Ascending aorta (tissue), 2 donors: Measurements from ENCODE around the gene PAFAH1B1. TPM values are rescaled to one million over a fixed set of nuclear protein-coding genes. Genes with fewer than 3 reads are reported as not detected.

Experiments used
- DNase-seq, 2 donors: peaks; one replicate each; pipeline ENCODE4 v3.0.0-alpha.2; 2019; ENCODE audit warnings: low spot score in 2 of 2
- H3K27ac ChIP-seq, 2 donors: fragments of 200-600 bp; sonication (generic); one replicate each; pipeline ENCODE4 v1.5.1; 2016 to 2017; ENCODE audit warnings: mild to moderate bottlenecking in 1 of 2
- H3K27me3 ChIP-seq: fragments of 200-600 bp; sonication (generic); one replicate; pipeline ENCODE4 v1.5.1; 2017
- H3K36me3 ChIP-seq, 2 donors: fragments of 200-600 bp; sonication (generic); one replicate each; pipeline ENCODE4 v1.5.1; 2016
- H3K4me1 ChIP-seq, 2 donors: fragments of 200-600 bp; sonication (generic); one replicate each; pipeline ENCODE4 v1.5.1; 2016 to 2017; ENCODE audit warnings: mild to moderate bottlenecking in 1 of 2
- H3K4me3 ChIP-seq, 2 donors: fragments of 200-600 bp; sonication (generic); one replicate each; pipeline ENCODE4 v1.5.1; 2016 to 2017; ENCODE audit warnings: mild to moderate bottlenecking in 1 of 2
- H3K9me3 ChIP-seq, 2 donors: fragments of 200-600 bp; sonication (generic); one replicate each; pipeline ENCODE4 v1.5.1; 2016
- intact Hi-C: fragments of 100-400 bp; cut with DNase I; formaldehyde crosslinking; loops from one replicate; pipeline ENCODE4 v1.15.1; 2023
- total RNA-seq: library from RNA; depleted of rRNA; stranded (reverse); fragments of >200 nt; gene quantifications from one replicate; pipeline ENCODE4 v1.1.0, GENCODE V29; 2016
- TF ChIP-seq, protein P1 (sequence below), 3 experiments: fragments of 200-600 bp in 2 of 3; fragments of 450-650 bp in 1 of 3; sonication (generic) in 2 of 3; IDR thresholded peaks; one replicate each; pipeline ENCODE4 v1.5.1; 2016 to 2019; ENCODE audit warnings: antibody characterized with exemption in 3 of 3, mild to moderate bottlenecking in 1 of 3, moderate library complexity in 1 of 3

PAFAH1B1 gene
- total RNA-seq, 1 donor from 2014 or later, result 29.6 TPM

DNA sequence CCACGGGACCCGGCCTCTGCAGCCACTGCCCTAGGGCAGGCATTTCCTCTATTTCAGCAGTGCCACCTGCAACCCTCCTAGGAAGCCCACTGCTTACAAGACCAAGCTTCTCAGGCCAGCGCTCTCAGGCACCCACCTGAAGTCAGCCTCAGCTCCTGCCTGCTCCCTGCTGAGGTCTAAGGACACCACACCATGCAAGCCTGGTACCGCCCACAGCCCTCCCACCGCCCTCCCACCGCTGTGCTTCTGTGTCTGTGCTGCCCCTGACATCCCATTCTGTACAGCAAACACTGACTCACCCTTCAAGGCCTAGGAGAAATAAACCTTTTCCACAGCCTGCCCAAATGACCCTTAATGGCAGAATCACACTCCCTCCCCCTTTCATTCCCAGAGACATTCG lies 111.8 kb downstream of the PAFAH1B1 start:
- Histone ChIP-seq H3K9me3 (no peaks in the 10 kb centered on the region), H3K4me3 (no peak overlapping the region), H3K4me1 (peaks cover 17 to 34% of the 10 kb centered on the region in 2 donors), H3K27ac (no peak overlapping the region), H3K27me3 (no peaks in the 10 kb centered on the region), H3K36me3 (peaks cover 36 to 41% of the 10 kb centered on the region in 2 donors)
- no peak for DNase-seq
- intact Hi-C loops, result no loop called here
- TF ChIP-seq, protein P1, sequence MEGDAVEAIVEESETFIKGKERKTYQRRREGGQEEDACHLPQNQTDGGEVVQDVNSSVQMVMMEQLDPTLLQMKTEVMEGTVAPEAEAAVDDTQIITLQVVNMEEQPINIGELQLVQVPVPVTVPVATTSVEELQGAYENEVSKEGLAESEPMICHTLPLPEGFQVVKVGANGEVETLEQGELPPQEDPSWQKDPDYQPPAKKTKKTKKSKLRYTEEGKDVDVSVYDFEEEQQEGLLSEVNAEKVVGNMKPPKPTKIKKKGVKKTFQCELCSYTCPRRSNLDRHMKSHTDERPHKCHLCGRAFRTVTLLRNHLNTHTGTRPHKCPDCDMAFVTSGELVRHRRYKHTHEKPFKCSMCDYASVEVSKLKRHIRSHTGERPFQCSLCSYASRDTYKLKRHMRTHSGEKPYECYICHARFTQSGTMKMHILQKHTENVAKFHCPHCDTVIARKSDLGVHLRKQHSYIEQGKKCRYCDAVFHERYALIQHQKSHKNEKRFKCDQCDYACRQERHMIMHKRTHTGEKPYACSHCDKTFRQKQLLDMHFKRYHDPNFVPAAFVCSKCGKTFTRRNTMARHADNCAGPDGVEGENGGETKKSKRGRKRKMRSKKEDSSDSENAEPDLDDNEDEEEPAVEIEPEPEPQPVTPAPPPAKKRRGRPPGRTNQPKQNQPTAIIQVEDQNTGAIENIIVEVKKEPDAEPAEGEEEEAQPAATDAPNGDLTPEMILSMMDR (IDR thresholded peaks at IDR 0.05), result no peak

DNA sequence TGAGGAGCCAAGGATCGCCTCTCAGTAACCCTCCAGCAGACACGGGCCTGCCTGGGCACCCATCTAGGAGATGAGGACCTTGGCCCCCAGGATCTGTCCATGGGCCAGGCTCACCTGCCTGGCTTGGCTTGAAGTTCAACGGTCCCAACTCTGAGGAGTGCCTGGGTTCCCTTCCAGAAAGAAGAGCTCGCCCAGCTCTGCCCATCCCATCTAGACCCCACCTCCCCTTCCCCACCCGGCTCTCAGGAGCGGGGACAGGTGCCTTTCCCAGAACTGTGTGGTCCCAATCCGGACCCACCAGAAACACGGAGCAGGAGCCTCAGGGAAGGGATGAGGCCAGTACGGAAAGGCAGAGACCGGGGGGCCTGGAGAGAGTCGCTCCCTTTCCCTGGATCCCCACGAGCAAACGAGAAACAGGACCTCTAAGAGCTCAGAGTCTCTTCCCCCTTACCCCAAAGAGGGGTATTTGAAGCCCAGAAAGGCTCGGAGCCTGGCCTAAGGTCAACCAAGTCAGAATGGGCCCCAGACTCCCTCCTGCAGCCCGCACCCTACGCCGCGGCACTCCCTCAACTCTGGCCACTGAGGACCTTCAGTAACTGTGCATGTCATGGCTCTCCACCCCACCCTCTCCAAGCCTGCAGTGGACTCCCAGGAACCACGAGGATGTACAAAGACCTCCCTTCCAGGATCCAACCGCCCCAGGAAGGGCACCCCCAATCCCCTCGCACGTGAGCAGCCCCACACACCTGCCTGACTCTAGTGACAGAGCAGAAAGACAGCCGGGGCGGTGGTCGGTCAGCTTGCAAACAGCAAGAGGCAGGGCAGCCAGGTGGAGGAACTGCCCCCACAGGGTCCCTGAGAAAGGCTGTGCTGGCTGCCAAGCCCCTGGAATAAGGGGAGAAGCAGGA lies 112.7 kb downstream of the PAFAH1B1 start:
- no peak for DNase-seq
- Histone ChIP-seq H3K27ac (no peak overlapping the region), H3K4me3 (no peak overlapping the region)

DNA sequence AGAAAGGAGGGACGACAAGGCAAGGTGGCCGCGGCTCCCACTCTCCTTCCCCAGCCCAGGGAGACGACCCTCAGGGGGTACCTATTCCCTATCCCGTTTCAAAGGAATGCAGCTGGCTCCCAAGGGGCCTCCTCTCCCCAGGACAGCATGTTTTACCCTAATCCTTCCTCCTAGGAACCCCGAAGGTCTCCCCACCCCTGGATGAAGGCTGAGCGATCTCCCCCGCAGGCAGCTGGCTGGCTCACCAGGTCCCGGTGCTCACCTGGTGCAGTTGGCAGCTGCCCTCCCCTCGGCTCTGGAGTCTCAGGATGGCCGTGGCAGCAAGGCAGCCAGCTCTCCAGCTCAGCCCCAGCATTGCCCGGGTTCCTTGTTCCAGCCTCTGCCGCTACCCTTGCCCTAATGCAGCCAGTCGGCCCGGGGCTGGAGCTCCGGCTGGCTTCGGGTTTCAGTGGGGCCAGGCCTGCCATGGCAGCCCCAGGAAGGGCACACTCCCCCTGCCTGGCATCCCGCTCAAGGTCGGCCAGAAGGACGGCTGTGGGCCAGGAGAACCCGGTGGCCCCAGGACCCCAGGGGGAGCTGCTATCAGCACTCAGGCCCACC lies 113.6 kb downstream of the PAFAH1B1 start:
- Histone ChIP-seq H3K36me3 (peaks cover 18 to 23% of the 10 kb centered on the region in 2 donors), H3K4me1 (peaks cover 19 to 40% of the 10 kb centered on the region in 2 donors), H3K9me3 (no peaks in the 10 kb centered on the region), H3K27ac (peak overlapping the region; percentile 64 to 71), H3K4me3 (peak overlapping the region in 1 of 2 donors; percentile 40), H3K27me3 (no peaks in the 10 kb centered on the region)
- intact Hi-C loops, result no loop called here
- no peak for DNase-seq
- TF ChIP-seq, protein P1 (IDR thresholded peaks at IDR 0.05), result no peak

More for the DNA sequence above, 112.7 kb downstream of the PAFAH1B1 start:
- peaks cover 27 to 32% of the 10 kb centered on the region in 2 donors for H3K36me3 ChIP-seq
- intact Hi-C loops, result no loop called here
- peaks cover 19 to 40% of the 10 kb centered on the region in 2 donors for H3K4me1 ChIP-seq
- H3K27me3 ChIP-seq, result no peaks in the 10 kb centered on the region
- TF ChIP-seq, protein P1 (IDR thresholded peaks at IDR 0.05), result no peak
- no peaks in the 10 kb centered on the region for H3K9me3 ChIP-seq

DNA sequence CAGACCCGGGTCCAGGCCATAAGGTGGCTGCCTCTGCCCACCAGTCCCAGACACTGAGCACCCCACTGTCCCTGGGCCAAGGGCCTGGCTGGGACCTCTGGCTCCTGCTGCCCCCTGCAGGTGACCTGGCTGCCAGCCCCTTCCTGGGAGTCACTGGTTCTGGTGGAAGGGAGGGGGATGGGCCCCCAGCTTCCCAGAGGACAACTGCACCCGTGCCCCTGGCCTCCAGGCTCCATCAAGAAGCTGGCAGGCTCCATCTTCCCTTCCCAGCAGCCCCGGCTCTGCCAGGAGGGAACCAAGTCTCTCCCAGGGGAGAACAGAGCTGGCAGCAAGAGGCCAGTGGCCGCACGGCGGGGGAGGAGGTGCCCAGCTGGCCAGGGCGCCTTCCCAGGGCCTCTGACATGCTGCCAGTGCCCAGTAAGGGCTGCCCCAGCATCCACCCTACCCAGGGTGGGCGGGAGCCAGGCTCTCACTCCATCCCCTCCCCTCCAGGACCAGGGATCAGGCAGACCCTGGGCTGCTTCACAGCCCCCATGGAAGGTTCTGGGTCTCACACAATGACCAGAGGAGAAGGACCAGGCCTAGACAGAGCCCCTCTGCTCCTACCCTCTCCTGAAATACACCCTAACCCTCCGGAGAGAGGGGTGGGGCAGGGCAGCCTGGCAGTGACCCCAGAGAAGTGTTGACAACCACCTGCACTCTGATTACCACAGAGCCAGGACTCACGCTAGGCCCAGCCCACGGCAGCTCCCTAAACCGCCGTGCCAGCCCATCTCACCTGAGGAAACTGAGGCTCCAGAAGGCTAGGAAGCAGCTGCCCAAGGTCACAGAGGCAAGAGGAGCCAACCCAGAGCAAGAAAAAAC lies 114.5 kb downstream of the PAFAH1B1 start:
- Histone ChIP-seq H3K4me1 (peaks cover 24 to 44% of the 10 kb centered on the region in 2 donors), H3K4me3 (peak overlapping the region; percentile 40 to 95), H3K9me3 (no peaks in the 10 kb centered on the region), H3K27ac (peak overlapping the region; percentile 64 to 71), H3K27me3 (no peaks in the 10 kb centered on the region), H3K36me3 (peaks cover 9 to 14% of the 10 kb centered on the region in 2 donors)
- DNase-seq, result peak; percentile 23 to 84
- TF ChIP-seq, protein P1 (IDR thresholded peaks at IDR 0.05), result peak; percentile 31 to 48 (median 36)
- intact Hi-C loops, result no loop called here

DNA sequence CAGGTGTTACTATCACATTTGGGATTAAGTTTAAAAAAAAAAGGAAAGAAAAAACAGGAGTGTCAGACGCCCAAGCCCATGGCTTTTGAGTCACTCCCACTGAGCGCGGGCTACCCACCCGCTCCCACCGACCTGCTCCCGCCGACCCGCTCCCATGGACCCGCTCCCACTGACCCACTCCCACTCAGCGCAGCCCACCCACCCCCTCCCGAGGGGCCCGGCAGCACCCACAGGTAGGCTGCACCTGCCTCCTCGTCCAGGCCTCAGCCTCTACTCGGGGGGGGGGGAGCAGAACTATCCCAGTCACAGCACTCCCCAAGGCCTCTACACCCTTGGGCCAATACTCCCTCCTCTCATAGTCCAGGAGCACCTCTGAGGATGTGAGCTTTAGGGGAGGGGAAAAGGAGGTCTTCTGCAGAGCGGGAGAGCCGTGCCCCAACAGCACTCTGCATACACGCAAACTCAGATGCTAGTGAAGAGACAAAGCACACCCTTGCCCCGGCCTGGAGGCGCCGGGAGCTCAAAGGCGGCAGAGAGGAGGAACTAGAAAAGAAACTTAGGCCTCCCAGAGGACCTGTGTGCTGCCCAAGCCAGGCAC lies 115.2 kb downstream of the PAFAH1B1 start:
- peaks cover 24 to 44% of the 10 kb centered on the region in 2 donors for H3K4me1 ChIP-seq
- intact Hi-C loops, result no loop called here

More for the DNA sequence above, 115.2 kb downstream of the PAFAH1B1 start:
- H3K27me3 ChIP-seq, result no peaks in the 10 kb centered on the region
- H3K27ac ChIP-seq, result peak overlapping the region; percentile 64 to 71
- H3K36me3 ChIP-seq, result peaks cover 1 to 7% of the 10 kb centered on the region in 2 donors
- no peaks in the 10 kb centered on the region for H3K9me3 ChIP-seq
- DNase-seq, result no peak
- TF ChIP-seq, protein P1 (IDR thresholded peaks at IDR 0.05), result no peak
- peak overlapping the region; percentile 30 to 95 for H3K4me3 ChIP-seq
